Smooth muscle cell (in vitro differentiated cells): ENCODE measurements around the gene ZFPL1. TPM values are rescaled to one million over a fixed set of nuclear protein-coding genes. Genes with fewer than 3 reads are reported as not detected.

Experiments used
- DNase-seq: peaks from one replicate; lab custom pipeline; 2025; ENCODE audit not compliant: unreplicated experiment; lab: John Stamatoyannopoulos, UW
- H2AFZ ChIP-seq: fragments of 200-600 bp; sonication (generic); 2 replicates; pipeline ENCODE4 v1.6.0; 2016; ENCODE audit warnings: antibody characterized with exemption, low read depth, mild to moderate bottlenecking
- H3F3A ChIP-seq: fragments of 200-600 bp; sonication (generic); 2 replicates; pipeline ENCODE4 v1.6.0; 2017; ENCODE audit warnings: antibody characterized with exemption, low read depth
- H3K27ac ChIP-seq: fragments of 200-600 bp; sonication (generic); 2 replicates; pipeline ENCODE4 v1.5.1; 2016; ENCODE audit warnings: low read depth, mild to moderate bottlenecking
- H3K27me3 ChIP-seq: fragments of 200-600 bp; sonication (generic); 2 replicates; pipeline ENCODE4 v1.6.1; 2016; ENCODE audit warnings: low read depth, mild to moderate bottlenecking
- H3K36me3 ChIP-seq: fragments of 200-600 bp; sonication (generic); 2 replicates; pipeline ENCODE4 v1.5.1; 2016; ENCODE audit warnings: low read depth
- H3K4me1 ChIP-seq: fragments of 200-600 bp; sonication (generic); 2 replicates; pipeline ENCODE4 v1.5.1; 2016; ENCODE audit warnings: low read depth
- H3K4me2 ChIP-seq: fragments of 200-600 bp; sonication (generic); 2 replicates; pipeline ENCODE4 v1.6.0; 2016; ENCODE audit warnings: mild to moderate bottlenecking
- H3K4me3 ChIP-seq: fragments of 200-600 bp; sonication (generic); 2 replicates; pipeline ENCODE4 v1.5.1; 2016; ENCODE audit warnings: mild to moderate bottlenecking
- H3K79me2 ChIP-seq: fragments of 200-600 bp; sonication (generic); 2 replicates; pipeline ENCODE4 v1.6.0; 2016; ENCODE audit warnings: low read depth, mild to moderate bottlenecking
- H3K9ac ChIP-seq: fragments of 200-600 bp; sonication (generic); 2 replicates; pipeline ENCODE4 v1.6.0; 2016; ENCODE audit warnings: low read depth
- H3K9me3 ChIP-seq: fragments of 200-600 bp; sonication (generic); replicated peaks from 2 replicates; pipeline ENCODE4 v1.5.1; 2016; ENCODE audit warnings: low read depth
- H4K20me1 ChIP-seq: fragments of 200-600 bp; sonication (generic); 2 replicates; pipeline ENCODE4 v1.6.0; 2016; ENCODE audit warnings: low read depth
- WGBS: methylation state at CpG from one replicate; pipeline ENCODE4 v1.1.7; 2016; ENCODE audit warnings: low lambda C conversion rate; 5-methylcytosine and 5-hydroxymethylcytosine counted together
- polyA plus RNA-seq: library from polyadenylated mRNA; unstranded; fragments of >200 nt; fragmentation: Nextera tagmentation; extraction: Ambion mirVana; gene quantifications from 2 replicates; pipeline ENCODE4 v1.2.1, GENCODE V29; 2016
- total RNA-seq: library from RNA; depleted of rRNA; stranded (reverse); fragments of >200 nt; gene quantifications from 2 replicates; pipeline ENCODE4 v1.2.3, GENCODE V29; 2014
- TF ChIP-seq, protein P1 (sequence below): fragments of 200-600 bp; sonication (generic); IDR thresholded peaks from 2 replicates; pipeline ENCODE4 v1.5.1; 2017; ENCODE audit warnings: borderline replicate concordance, mild to moderate bottlenecking, antibody characterized with exemption; ENCODE audit not compliant: insufficient read depth, poor library complexity, severe bottlenecking

The ZFPL1 gene
- total and polyA plus RNA-seq, 2 experiments from 2014 or later, result 87.1 to 91.0 TPM

DNA sequence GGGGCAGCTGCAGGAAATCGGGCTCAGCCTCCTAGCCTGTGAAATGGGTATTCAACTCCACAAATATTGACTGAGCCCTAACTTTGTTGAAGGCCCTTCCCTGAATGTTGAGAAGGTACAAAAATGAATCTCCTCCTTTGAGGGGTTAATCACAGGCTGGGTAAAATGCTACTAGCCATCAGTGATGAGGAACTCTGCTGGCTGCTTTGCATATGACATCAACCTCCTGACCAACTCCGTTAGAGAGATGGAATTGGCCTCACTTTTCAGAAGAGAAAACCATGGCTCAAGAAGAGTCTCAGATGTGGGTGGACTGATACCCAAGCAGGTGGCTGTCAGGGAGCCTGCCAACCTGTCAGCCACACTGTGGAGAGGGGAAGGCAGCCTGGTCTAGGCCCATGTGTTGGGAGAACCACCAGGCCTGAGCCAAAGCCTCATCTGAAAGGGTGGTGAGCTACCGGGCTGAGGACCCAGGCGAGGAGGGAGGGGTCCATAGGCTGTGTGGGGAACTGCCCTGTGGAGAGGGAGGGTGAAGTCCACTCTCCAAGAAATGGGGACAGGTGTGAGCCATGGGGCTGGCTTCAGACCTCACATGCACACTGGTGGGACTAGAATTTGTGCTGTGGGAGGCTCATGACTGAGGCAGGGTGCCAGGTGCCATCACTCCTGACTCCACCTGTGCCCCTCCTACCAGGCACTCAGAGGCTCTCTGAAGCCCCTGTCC lies 12.0 kb upstream of the ZFPL1 start:
- Histone ChIP-seq H3K4me1 (no peaks in the 10 kb centered on the region), H3K9me3 (no peaks in the 10 kb centered on the region), H3K9ac (no peak overlapping the region), H3K36me3 (no peaks in the 10 kb centered on the region), H3K79me2 (no peaks in the 10 kb centered on the region), H3K27ac (no peak overlapping the region), H3K27me3 (no peaks in the 10 kb centered on the region), H3K4me3 (no peak overlapping the region), H2AFZ (no peak overlapping the region), H3F3A (no peaks in the 10 kb centered on the region), H3K4me2 (no peak overlapping the region), H4K20me1 (no peaks in the 10 kb centered on the region)
- 78% methylated on average over 4 of the region's 4 CpGs for WGBS
- DNase-seq, result no peak
- TF ChIP-seq, protein P1, sequence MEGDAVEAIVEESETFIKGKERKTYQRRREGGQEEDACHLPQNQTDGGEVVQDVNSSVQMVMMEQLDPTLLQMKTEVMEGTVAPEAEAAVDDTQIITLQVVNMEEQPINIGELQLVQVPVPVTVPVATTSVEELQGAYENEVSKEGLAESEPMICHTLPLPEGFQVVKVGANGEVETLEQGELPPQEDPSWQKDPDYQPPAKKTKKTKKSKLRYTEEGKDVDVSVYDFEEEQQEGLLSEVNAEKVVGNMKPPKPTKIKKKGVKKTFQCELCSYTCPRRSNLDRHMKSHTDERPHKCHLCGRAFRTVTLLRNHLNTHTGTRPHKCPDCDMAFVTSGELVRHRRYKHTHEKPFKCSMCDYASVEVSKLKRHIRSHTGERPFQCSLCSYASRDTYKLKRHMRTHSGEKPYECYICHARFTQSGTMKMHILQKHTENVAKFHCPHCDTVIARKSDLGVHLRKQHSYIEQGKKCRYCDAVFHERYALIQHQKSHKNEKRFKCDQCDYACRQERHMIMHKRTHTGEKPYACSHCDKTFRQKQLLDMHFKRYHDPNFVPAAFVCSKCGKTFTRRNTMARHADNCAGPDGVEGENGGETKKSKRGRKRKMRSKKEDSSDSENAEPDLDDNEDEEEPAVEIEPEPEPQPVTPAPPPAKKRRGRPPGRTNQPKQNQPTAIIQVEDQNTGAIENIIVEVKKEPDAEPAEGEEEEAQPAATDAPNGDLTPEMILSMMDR, result no peak

DNA sequence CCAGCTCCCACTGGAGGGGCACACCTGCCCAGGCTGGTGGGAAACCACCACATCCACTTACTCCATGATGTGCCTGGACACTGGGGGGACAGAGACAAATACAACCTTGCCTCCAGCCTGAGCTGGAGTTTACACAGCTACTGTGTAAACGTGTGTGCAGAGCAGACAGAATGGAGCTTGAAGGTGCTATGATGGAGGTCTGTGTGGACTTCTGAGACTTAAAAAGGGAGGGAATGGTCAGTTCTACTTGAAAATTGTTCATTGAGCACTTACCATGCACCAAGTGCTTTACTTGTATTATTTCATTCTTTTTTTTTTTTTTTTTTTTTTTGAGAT lies 11.4 kb upstream of the ZFPL1 start:
- Histone ChIP-seq H3K27me3 (no peaks in the 10 kb centered on the region), H4K20me1 (no peaks in the 10 kb centered on the region), H3F3A (no peaks in the 10 kb centered on the region), H3K4me2 (no peak overlapping the region), H3K9me3 (no peaks in the 10 kb centered on the region), H3K4me1 (no peaks in the 10 kb centered on the region), H3K36me3 (no peaks in the 10 kb centered on the region), H3K79me2 (no peaks in the 10 kb centered on the region), H3K4me3 (no peak overlapping the region), H3K27ac (no peak overlapping the region), H3K9ac (no peak overlapping the region), H2AFZ (no peak overlapping the region)
- no peak for DNase-seq
- TF ChIP-seq, protein P1, result no peak
- 74% methylated on average over 1 of the region's 1 CpG for WGBS

DNA sequence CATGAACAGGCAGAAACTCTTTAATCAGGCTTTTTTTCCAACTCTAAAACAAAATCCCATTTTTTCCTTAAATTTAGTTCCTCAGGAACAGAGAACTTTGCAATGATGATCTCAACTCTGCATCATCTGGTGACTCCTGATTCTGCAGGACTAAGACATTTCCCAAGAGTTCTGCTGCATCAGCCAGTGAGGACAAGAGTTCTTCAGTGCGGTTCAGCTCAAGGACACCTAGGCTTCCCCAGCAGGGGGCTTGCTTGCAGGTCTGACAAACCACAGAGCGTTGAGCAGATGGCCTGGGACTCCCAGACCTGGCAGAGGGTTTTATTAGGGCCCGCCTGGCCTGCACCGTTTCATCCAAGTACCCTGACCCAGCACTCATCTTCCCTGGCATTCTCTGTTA lies 6.6 kb upstream of the ZFPL1 start:
- Histone ChIP-seq H3K36me3 (no peaks in the 10 kb centered on the region), H3K27ac (no peak overlapping the region), H3K27me3 (no peaks in the 10 kb centered on the region), H3K79me2 (peaks cover 8% of the 10 kb centered on the region), H3K9me3 (no peaks in the 10 kb centered on the region), H2AFZ (no peak overlapping the region), H3K4me3 (no peak overlapping the region), H3K4me1 (peaks cover under 1% of the 10 kb centered on the region), H4K20me1 (no peaks in the 10 kb centered on the region), H3F3A (no peaks in the 10 kb centered on the region), H3K9ac (no peak overlapping the region), H3K4me2 (no peak overlapping the region)
- TF ChIP-seq, protein P1, result no peak
- DNase-seq, result no peak
- 79% methylated on average over 4 of the region's 4 CpGs for WGBS

DNA sequence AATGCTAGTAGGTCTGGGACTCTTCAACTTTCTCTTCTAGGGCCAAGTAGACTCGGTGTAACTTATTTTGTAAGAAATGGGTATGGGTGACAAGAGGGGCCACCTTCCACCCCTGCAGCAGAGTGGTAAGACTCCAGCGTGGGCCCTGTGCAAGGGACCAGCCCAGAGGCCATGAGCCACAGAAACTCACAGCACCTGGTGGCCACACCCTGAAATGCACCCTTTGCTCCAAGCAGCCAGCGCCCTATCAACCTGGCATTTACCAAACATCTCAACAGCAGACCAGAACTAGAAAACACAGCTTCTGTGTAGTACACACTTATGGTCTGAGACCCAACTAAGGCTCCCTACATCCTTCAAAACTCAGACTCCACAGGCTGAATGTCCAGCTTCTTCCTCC lies 5.9 kb upstream of the ZFPL1 start:
- Histone ChIP-seq H3K9ac (no peak overlapping the region), H3K79me2 (peaks cover 15% of the 10 kb centered on the region), H3K36me3 (no peaks in the 10 kb centered on the region), H3K4me2 (no peak overlapping the region), H2AFZ (no peak overlapping the region), H3K4me1 (peaks cover 7% of the 10 kb centered on the region), H4K20me1 (no peaks in the 10 kb centered on the region), H3K9me3 (no peaks in the 10 kb centered on the region), H3K4me3 (no peak overlapping the region), H3F3A (no peaks in the 10 kb centered on the region), H3K27me3 (no peaks in the 10 kb centered on the region), H3K27ac (no peak overlapping the region)
- no peak for DNase-seq
- TF ChIP-seq, protein P1, result peak; percentile 42
- 60% methylated on average over 3 of the region's 3 CpGs for WGBS
